HG03280 (cell line): ENCODE measurements around the gene HSFX4.
A peak's percentile ranks its signal among the peaks of the same experiment; 100 is the strongest.
"Not testable (repeated sequence)": the region's sequence is repeated elsewhere in the genome, so short reads cannot be mapped to it uniquely, and the experiment has no call there.

Experiments used
- ATAC-seq: cut with Tn5 transposase; IDR thresholded peaks from one replicate; pipeline ENCODE4 v1.9.1; 2021; ENCODE audit warnings: mild to moderate bottlenecking, moderate library complexity; ENCODE audit not compliant: unreplicated experiment

The HSFX4 gene, protein sequence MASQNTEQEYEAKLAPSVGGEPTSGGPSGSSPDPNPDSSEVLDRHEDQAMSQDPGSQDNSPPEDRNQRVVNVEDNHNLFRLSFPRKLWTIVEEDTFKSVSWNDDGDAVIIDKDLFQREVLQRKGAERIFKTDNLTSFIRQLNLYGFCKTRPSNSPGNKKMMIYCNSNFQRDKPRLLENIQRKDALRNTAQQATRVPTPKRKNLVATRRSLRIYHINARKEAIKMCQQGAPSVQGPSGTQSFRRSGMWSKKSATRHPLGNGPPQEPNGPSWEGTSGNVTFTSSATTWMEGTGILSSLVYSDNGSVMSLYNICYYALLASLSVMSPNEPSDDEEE

GRCh38 chrX:149929400-149929799, at the start of gene HSFX4:
TSS of gene HSFX4 (plus strand) at chrX:149929573. CDS start at chrX:149929645, 72 bp downstream.
- ATAC-seq = not testable (repeated sequence)

DNA sequence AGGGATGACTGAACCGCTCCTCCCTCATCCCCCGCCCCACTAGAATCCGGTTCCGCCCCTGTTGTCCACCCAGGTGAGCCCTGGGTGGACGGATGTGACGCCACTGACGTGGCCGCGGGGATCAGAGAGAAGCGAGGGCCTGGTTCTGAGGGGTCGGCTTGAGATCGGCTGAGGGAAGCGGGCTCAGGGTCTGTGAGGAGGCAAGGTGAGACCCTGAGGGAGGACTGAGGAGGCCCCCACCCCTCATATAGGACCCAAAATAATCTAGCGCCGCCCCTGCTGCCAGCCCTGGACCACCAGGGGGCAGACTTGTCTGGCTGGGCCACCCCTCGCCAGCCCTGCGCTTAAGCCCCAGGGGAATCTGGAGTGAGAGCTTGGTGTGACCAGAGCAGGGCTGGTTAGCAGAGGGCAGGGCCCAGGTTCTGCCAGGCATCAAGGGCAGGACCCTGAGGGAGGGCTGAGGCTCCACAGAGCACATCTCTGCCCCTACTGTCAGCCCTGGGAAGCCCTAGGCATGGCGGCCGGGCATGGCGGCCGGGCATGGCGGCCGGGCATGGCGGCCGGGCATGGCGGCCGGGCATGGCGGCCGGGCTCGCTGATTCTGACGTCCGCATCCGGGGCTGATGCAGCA, 48.2 kb upstream of the HSFX4 start, which contains the start of gene MAGEA8:
MAGEA8 (plus strand) TSS at position 103 of the 631 bp plus-strand sequence. CDS start 3,090 bp downstream, outside the sequence.
- ATAC-seq = no peak

GRCh38 chrX:149890828-149891227, 38.5 kb upstream of the HSFX4 start:
- not testable (repeated sequence) for ATAC-seq

GRCh38 chrX:149898554-149898953, 30.8 kb upstream of the HSFX4 start:
- no peak for ATAC-seq

GRCh38 chrX:149903889-149904748, 25.3 kb upstream of the HSFX4 start:
- peak; percentile 88 for ATAC-seq

- ATAC-seq = peak; percentile 60
These were observed 21.1 kb upstream of the HSFX4 start for GRCh38 chrX:149908308-149908707.

DNA sequence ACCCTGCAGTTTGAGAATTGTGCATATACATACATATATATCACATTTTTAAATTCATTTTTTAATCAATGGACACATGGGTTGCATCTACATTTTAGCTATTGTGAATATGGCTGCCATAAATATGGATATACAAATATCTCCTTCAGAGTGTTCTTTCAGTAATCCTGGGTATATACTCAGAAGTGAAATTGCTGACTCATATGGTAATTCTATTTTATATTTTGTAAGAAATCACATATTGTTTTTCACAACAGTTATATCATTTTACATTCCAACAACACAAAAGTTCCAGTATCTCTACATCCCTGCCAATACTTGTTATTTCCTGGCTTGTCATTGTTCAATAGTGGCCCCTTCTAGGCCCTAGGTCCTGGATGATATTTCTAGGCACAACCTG, 20.6 kb upstream of the HSFX4 start:
- no peak for ATAC-seq

DNA sequence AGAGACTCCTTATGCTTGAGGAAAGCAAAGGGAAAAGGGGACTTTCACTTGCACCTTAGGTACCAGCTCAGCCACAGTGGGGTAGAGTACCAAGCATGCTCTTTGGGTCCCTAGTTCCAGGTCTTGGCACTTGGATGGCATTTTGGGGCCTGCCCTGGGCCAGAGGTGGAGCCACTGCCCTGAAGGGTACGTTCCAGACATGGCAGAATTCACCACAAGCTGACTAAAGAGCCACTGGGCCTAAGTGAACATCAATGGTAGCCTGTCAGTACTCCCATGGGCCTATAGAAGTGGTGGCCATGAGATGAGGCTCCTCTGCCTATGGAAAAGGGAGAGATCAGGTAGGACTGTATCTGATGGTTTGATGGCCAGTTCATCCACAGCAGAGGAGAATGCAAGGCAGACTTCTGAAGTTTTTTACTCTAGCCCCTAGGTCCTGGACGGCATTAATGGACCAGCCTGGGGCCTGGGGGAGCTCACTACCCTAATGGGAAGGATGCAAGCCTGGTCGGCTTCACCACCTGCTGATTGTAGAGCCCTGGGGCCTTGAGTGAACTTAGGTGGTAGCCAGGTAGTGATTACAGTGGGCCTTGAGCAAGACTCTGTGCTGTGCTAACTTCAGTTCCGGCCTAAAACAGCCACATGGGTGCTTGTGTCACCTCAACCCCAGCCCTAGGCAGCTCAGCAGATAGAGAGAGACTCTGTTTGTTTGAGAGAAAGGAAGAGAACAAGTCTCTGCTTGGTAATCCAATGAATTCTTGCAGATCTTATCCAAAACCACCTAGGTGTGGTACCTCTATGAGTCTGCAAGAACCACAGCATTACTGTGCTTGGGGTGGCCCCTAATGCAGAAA, 19.8 kb upstream of the HSFX4 start:
- no peak for ATAC-seq

DNA sequence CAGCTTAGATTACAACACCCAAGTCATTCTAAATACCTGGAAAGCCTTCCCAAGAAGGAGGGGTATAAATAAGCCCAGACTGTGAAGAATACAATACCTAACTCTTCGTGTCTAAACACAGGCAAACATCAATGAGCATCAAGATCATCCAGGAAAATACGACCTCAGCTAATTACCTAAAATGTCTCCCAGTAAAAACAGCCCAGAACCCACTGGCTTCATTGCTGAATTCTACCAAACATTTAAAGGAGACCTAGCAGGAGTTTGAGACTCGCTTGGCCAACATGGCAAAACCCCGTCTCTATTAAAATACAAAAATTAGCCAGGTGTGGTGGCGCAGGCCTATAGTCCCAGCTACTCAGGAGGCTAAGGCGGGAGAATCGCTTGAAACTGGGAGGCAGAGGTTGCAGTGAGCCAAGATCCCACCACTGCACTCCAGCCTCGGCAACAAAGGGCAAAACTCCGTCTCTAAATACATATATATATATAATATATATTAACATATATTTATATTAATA, 19.1 kb upstream of the HSFX4 start:
- no peak for ATAC-seq

DNA sequence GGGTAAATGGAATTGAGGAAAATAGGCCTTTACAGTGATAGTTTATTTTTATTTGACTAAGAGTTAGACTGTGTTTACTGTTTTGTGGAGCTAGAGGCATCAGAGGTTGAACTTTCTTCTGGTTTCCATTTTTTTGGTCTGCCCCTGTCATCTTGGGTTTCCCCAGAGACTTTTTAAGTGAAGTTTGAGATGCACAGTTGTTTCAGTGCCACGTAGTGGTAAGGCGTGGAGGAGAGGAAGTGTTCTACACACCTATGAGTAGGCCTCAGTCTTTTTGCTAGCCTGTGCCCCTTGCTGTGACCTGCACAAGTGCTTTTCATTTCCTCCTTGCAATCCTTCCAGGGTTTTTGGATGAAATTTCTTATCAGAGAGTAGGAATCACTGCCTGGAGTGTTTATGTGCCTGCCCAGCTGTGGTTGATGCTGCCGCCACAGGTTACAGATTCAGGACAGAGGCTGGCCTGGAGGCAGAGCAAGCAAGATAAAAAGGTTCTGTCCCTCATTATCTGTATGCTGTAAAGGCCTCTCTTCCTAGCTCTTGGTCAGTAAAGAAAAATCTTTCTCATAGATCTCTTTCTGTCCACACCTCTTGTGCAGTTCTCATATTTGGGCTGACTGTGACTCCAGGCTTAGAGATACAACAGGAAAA, 12.5 kb upstream of the HSFX4 start:
- peak; percentile 66 for ATAC-seq

DNA sequence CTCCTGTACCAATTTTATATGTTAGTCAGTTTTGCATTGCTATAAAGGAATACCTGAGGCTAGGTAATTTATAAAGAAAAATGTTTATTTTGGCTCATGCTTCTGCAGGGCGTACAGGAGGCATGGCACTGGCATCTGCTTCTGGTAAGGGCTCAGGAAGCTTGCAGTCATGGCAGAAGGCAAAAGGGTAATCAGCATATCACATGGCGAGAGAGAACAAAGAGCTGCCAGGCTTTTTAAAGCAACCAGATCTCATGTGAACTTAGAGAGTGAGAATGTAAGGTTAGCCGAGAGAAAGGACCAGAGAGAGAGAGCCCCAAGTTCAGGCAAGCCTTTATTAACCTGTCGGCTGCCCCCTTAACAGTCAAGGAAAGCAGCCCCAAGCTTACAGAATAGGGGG, 5.5 kb upstream of the HSFX4 start:
- ATAC-seq = not testable (repeated sequence)

DNA sequence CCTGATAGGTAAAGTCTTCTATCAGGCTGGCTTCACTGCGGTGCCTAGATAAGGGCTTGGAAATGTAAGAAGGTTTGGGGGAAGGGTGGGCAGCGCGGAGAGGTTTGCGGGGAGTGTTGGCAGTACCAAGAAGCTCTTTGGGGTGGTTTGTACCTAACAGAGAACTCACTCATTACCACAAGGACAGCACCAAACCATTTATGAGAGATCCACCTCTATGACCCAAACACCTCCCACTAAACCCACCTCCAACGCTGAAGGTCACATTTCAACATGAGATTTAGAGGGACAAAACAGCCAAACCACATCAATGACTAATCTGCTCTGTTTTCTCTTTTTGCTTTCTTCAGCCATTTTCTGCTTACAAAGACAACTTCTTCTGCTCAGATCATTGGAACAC, 4.9 kb upstream of the HSFX4 start:
- not testable (repeated sequence) for ATAC-seq

DNA sequence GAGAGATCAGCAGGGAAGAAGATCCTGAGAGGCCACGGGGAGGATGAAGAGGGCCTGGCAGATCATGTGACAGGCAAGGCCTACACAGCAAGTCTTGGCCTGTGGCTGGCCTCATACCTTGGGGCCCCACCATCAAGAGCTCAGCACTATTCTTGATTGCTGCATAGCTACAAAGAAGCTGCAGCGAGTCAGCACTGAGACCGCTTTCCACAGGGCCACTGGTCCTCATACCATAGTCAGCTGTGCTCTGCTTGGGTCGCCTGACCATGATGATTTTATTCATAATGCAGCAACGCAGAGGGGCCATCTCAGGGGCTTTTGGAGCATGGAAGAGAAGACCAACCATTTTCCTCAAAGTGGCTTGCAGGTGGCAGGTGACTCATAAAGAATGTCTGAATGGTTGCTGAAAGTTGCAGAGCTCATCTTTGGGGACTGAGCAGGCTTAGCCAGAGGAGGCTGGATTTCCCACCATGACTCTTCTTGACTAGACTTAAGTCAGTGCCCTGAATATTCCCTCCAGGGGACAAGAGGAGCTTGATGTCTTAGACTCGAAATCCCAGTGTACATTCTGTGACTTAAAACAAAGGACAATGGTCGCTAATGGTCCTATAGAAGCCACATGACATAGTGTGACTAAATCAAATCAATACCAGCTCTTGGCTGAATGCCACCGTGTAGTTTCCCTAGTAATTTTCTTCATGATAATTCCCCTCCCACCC, 2.0 kb upstream of the HSFX4 start:
- ATAC-seq = not testable (repeated sequence)

GRCh38 chrX:149927964-149928258, 1.5 kb upstream of the HSFX4 start:
- ATAC-seq = not testable (repeated sequence)

DNA sequence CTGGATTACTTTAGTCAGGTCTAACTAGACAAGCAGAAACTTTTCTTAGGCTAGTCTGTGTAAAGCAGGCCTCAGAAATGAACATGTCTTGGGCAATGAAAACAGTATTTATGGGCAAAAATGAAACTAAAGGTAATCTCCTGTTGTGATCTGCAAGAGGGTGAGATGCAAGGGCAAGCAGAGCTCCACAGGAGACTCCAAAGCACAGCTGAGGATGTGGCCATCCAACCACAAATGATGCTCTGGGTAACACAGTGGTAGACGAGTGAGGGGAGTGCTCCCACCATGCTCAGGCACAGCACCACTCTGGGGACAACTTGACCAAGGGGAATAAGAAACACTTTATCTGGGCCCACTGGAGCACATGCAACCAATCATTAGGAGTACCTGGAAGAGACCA, 738 bp upstream of the HSFX4 start:
- not testable (repeated sequence) for ATAC-seq

- ATAC-seq = not testable (repeated sequence)
These were observed 2.0 kb downstream of the HSFX4 start for GRCh38 chrX:149931355-149931754.

DNA sequence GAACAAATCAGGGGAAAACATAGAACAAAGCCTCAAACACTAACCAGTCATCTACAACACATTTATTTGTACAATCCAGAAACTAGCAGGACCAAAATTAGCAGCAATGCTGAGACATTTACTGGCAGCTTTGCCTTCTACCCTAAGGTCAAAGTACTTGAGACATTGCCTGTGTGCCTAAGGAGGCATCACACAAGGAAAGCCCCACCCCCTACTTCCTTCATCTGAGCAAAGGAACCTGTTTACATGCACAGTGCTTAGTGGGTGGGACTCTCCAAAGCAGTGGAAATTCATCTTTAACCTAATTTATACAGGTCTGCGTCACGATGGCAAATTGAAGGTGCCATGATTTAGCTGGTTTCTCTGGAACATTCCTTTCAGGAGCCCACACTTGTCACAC, 2.8 kb downstream of the HSFX4 start:
- not testable (repeated sequence) for ATAC-seq

- ATAC-seq = not testable (repeated sequence)
These were observed 3.6 kb downstream of the HSFX4 start for GRCh38 chrX:149932970-149933369.

- not testable (repeated sequence) for ATAC-seq
These were observed 4.2 kb downstream of the HSFX4 start for GRCh38 chrX:149933547-149933946.
